Measurements from ENCODE around the gene SNAI3.
A peak's percentile ranks its signal among the peaks of the same experiment; 100 is the strongest.

SNAI3 gene

GRCh38 chr16:88690341-88691128, 4.2 kb upstream of the SNAI3 start:
- peaks cover 2 to 74% of the 10 kb centered on the region in 2 donors for H3K27me3 ChIP-seq
- intact Hi-C loops (cut with DNase I; ENCODE audit: low total_unique reads) = no loop called here
- H3K4me3 ChIP-seq = no peak overlapping the region
- no peak overlapping the region for H3K27ac ChIP-seq
- H3K9me3 ChIP-seq = no peaks in the 10 kb centered on the region
- no peak for TF ChIP-seq CTCF (IDR thresholded peaks at IDR 0.05)
- H3K36me3 ChIP-seq = peaks cover 0 to under 1% (median 0%) of the 10 kb centered on the region in 3 donors
- DNase-seq = no peak
- peaks cover 0 to 18% (median 15%) of the 10 kb centered on the region in 4 donors for H3K4me1 ChIP-seq

- Histone ChIP-seq H3K27ac (no peak overlapping the region), H3K4me1 (peaks cover 0 to 22% (median 19%) of the 10 kb centered on the region in 4 donors), H3K36me3 (no peaks in the 10 kb centered on the region), H3K4me3 (no peak overlapping the region), H3K9me3 (no peaks in the 10 kb centered on the region), H3K27me3 (peaks cover 2 to 94% of the 10 kb centered on the region in 2 donors)
- TF ChIP-seq CTCF (IDR thresholded peaks at IDR 0.05) = no peak
- intact Hi-C loops (cut with DNase I; ENCODE audit: low total_unique reads) = no loop called here
- no peak for DNase-seq
Observed at GRCh38 chr16:88688013-88688778, 1.9 kb upstream of the SNAI3 start.

GRCh38 chr16:88687676-88688012, 1.3 kb upstream of the SNAI3 start:
- intact Hi-C loops (cut with DNase I; ENCODE audit: low total_unique reads) = no loop called here
- no peak for TF ChIP-seq CTCF (IDR thresholded peaks at IDR 0.05)
- no peak for DNase-seq
- Histone ChIP-seq H3K9me3 (no peaks in the 10 kb centered on the region), H3K36me3 (no peaks in the 10 kb centered on the region), H3K27ac (no peak overlapping the region), H3K4me1 (peaks cover 0 to 22% (median 19%) of the 10 kb centered on the region in 4 donors), H3K27me3 (peaks cover 2 to 94% of the 10 kb centered on the region in 2 donors), H3K4me3 (no peak overlapping the region)

GRCh38 chr16:88687254-88687576, 908 bp upstream of the SNAI3 start:
- Histone ChIP-seq H3K27ac (no peak overlapping the region), H3K36me3 (no peaks in the 10 kb centered on the region), H3K4me1 (peaks cover 0 to 22% (median 19%) of the 10 kb centered on the region in 4 donors), H3K27me3 (peaks cover 2 to 92% of the 10 kb centered on the region in 2 donors), H3K9me3 (no peaks in the 10 kb centered on the region), H3K4me3 (no peak overlapping the region)
- DNase-seq = no peak
- intact Hi-C loops (cut with DNase I; ENCODE audit: low total_unique reads) = no loop called here
- TF ChIP-seq CTCF (IDR thresholded peaks at IDR 0.05) = no peak

GRCh38 chr16:88686062-88686438, 257 bp downstream of the SNAI3 start:
- DNase-seq = no peak
- Histone ChIP-seq H3K27ac (no peak overlapping the region), H3K27me3 (peaks cover 2 to 92% of the 10 kb centered on the region in 2 donors)

More at GRCh38 chr16:88686062-88686438, 257 bp downstream of the SNAI3 start:
- H3K4me1 ChIP-seq = peaks cover 0 to 22% (median 19%) of the 10 kb centered on the region in 4 donors
- no peaks in the 10 kb centered on the region for H3K36me3 ChIP-seq
- intact Hi-C loops (cut with DNase I; ENCODE audit: low total_unique reads) = no loop called here
- no peak for TF ChIP-seq CTCF (IDR thresholded peaks at IDR 0.05)
- no peaks in the 10 kb centered on the region for H3K9me3 ChIP-seq
- peak overlapping the region; percentile 36 to 46 for H3K4me3 ChIP-seq

All from tibial artery (tissue), 4 donors.